GM12878 (cell line): Measurements from ENCODE around the gene CASP8AP2. TPM values are rescaled to one million over a fixed set of nuclear protein-coding genes. Genes with fewer than 3 reads are reported as not detected.

ENCODE experiments used
- ATAC-seq: fragments of 200-7000 bp; cut with Tn5 transposase; 3 replicates; pipeline ENCODE4 v1.9.1; 2020; ENCODE audit warnings: mild to moderate bottlenecking, moderate library complexity
- BruUV-seq: library from RNA; stranded (reverse); fragments of 400-500 nt; replicated peaks from 2 replicates; lab custom pipeline; 2021; lab: Mats Ljungman, UMichigan
- CTCF ChIA-PET: fragments of 300-600 bp; sonication (Branson Sonifier 250); formaldehyde crosslinking; extraction: SDS; loops from one replicate; lab custom pipeline; 2021; ENCODE audit warnings: inconsistent platforms; lab: Yijun Ruan, JAX
- POLR2A ChIA-PET: fragments of 350-600 bp; formaldehyde crosslinking; extraction: SDS; loops from one replicate; lab custom pipeline; 2021; ENCODE audit warnings: inconsistent platforms; lab: Charles Lee
- RAD21 ChIA-PET: fragments of 300-600 bp; sonication (Branson Sonifier 250); formaldehyde crosslinking; loops from one replicate; lab custom pipeline; 2023; ENCODE audit warnings: antibody characterized with exemption; ENCODE audit not compliant: unreplicated experiment; lab: Charles Lee
- SMC1A ChIA-PET: fragments of 300-600 bp; sonication (Branson Sonifier 250); formaldehyde crosslinking; loops from one replicate; lab custom pipeline; 2023; ENCODE audit not compliant: unreplicated experiment, uncharacterized antibody; lab: Charles Lee
- DNase-seq: peaks from one replicate; pipeline ENCODE4 v3.0.0-alpha.2; 2011; ENCODE audit warnings: low read depth, low spot score
- FAIRE-seq: peaks from 3 replicates; lab custom pipeline; 2011; peaks lifted over from hg19 to GRCh38; lab: Jason Lieb, UNC
- H2AFZ ChIP-seq: 2 replicates; pipeline ENCODE4 v1.6.0; 2011; ENCODE audit warnings: low read depth, low read length, control low read depth; ENCODE audit not compliant: control insufficient read depth
- H3K27ac ChIP-seq: 2 replicates; pipeline ENCODE4 v1.5.1; 2011; ENCODE audit warnings: control low read depth; ENCODE audit not compliant: control insufficient read depth, insufficient read depth
- H3K27me3 ChIP-seq, 2 experiments: replicated peaks in 1 of 2; 2 replicates each; pipeline versions ENCODE4 v1.6.0 to v1.6.1; 2011; ENCODE audit warnings: low read length in 1 of 2; ENCODE audit not compliant: control insufficient read depth in 2 of 2, insufficient read depth in 2 of 2
- H3K36me3 ChIP-seq, 2 experiments: 2 replicates each; pipeline ENCODE4 v1.5.1; 2011; ENCODE audit warnings: low read length in 1 of 2; ENCODE audit not compliant: control insufficient read depth in 2 of 2, insufficient read depth in 2 of 2
- H3K4me1 ChIP-seq: 2 replicates; pipeline ENCODE4 v1.6.1; 2011; ENCODE audit warnings: mild to moderate bottlenecking, low read length, moderate library complexity, mixed read lengths; ENCODE audit not compliant: control insufficient read depth, insufficient read depth
- H3K4me2 ChIP-seq: 2 replicates; pipeline ENCODE4 v1.6.0; 2011; ENCODE audit warnings: control low read depth; ENCODE audit not compliant: control insufficient read depth, insufficient read depth
- H3K4me3 ChIP-seq: fragments of 200-600 bp; sonication (generic); 2 replicates; pipeline ENCODE4 v1.5.1; 2016
- H3K79me2 ChIP-seq: 2 replicates; pipeline ENCODE4 v1.6.0; 2011; ENCODE audit warnings: low read length; ENCODE audit not compliant: control insufficient read depth, insufficient read depth
- H3K9ac ChIP-seq: 2 replicates; pipeline ENCODE4 v1.8.0; 2011; ENCODE audit warnings: low read length, control low read depth, mixed read lengths; ENCODE audit not compliant: control insufficient read depth, insufficient read depth
- H3K9me3 ChIP-seq: replicated peaks from 3 replicates; pipeline ENCODE4 v1.5.1; 2011; ENCODE audit warnings: mild to moderate bottlenecking, low read length; ENCODE audit not compliant: control insufficient read depth, insufficient read depth
- H4K20me1 ChIP-seq: 2 replicates; pipeline ENCODE4 v1.6.0; 2011; ENCODE audit not compliant: control insufficient read depth, insufficient read depth
- ETV6 ChIP-seq, 2 experiments: fragments of 450-650 bp in 1 of 2; IDR thresholded peaks in 1 of 2; conservative IDR thresholded peaks in 1 of 2; 2 replicates each; pipeline ENCODE4 v1.6.1; 2014; ENCODE audit warnings: antibody characterized with exemption in 1 of 2, borderline replicate concordance in 1 of 2, low read depth in 1 of 2, mild to moderate bottlenecking in 1 of 2, moderate library complexity in 1 of 2
- GABPA ChIP-seq: IDR thresholded peaks from 2 replicates; pipeline ENCODE4 v1.6.1; 2014; ENCODE audit warnings: antibody characterized with exemption, low read depth, mild to moderate bottlenecking, inconsistent platforms
- NR2C2 ChIP-seq: IDR thresholded peaks from 2 replicates; pipeline ENCODE4 v1.6.1; 2011; ENCODE audit warnings: borderline replicate concordance, low read depth; ENCODE audit not compliant: control insufficient read depth, insufficient read length
- RELA ChIP-seq: fragments of 450-650 bp; IDR thresholded peaks from 2 replicates; pipeline ENCODE4 v1.8.0; 2014; ENCODE audit warnings: borderline replicate concordance; ENCODE audit not compliant: partially characterized antibody
- RUNX3 ChIP-seq: IDR thresholded peaks from 2 replicates; pipeline ENCODE4 v1.6.1; 2012; ENCODE audit warnings: low read length, inconsistent platforms
- SPI1 ChIP-seq: IDR thresholded peaks from 2 replicates; pipeline ENCODE4 v1.6.1; 2011; ENCODE audit warnings: low read depth, mild to moderate bottlenecking, low read length, moderate library complexity, borderline replicate concordance; ENCODE audit not compliant: insufficient read depth
- USF2 ChIP-seq: IDR thresholded peaks from 2 replicates; pipeline ENCODE4 v1.6.1; 2011; ENCODE audit warnings: low read depth, low read length, improper control_type of control experiment, borderline replicate concordance
- YBX1 ChIP-seq: fragments of 450-650 bp; IDR thresholded peaks from 2 replicates; pipeline ENCODE4 v1.6.1; 2016; ENCODE audit warnings: antibody characterized with exemption
- WGBS: methylation state at CpG from one replicate; pipeline ENCODE4 v1.1.6; 2016; ENCODE audit warnings: low lambda C conversion rate; ENCODE audit not compliant: insufficient replicate concordance, insufficient coverage; ENCODE audit errors: missing lambda C conversion rate; 5-methylcytosine and 5-hydroxymethylcytosine counted together
- in situ Hi-C: fragments of 300-500 bp; cut with MboI; formaldehyde crosslinking; loops from 9 replicates; pipeline ENCODE4 v1.14.3; 2018; ENCODE audit warnings: mixed read lengths
- intact Hi-C: fragments of 100-400 bp; cut with micrococcal nuclease; formaldehyde crosslinking; loops from one replicate; pipeline ENCODE4 v1.14.2; 2022; ENCODE audit not compliant: unreplicated experiment
- polyA plus RNA-seq, 11 experiments: library from polyadenylated mRNA; depleted of rRNA in 4 of 11; unstranded in 6 of 11; stranded (reverse) in 5 of 11; fragments of >200 nt; fragmentation: Nextera tagmentation in 4 of 11; fragmentation: Illumina TruSeq in 1 of 11; extraction: Ambion mirVana in 4 of 11; extraction: Trizol in 1 of 11; gene quantifications; 1 replicate in 1 of 11; 2 replicates in 10 of 11; pipeline versions ENCODE4 v1.2.1 to v1.2.3, GENCODE V29; 2011 to 2016; ENCODE audit warnings: inconsistent platforms in 2 of 11, missing spikeins in 2 of 11, low read depth in 1 of 11
- total RNA-seq, 4 experiments: library from RNA; depleted of rRNA in 3 of 4; stranded (reverse); fragments of >200 nt in 3 of 4; fragmentation: Illumina TruSeq in 1 of 4; extraction: Trizol in 1 of 4; gene quantifications; 2 replicates each; pipeline versions ENCODE4 v1.2.1 to v1.2.3, GENCODE V29; 2013 to 2021

CASP8AP2 gene
- total and polyA plus RNA-seq, 10 of the 15 experiments (the other 5 are each of a cell fraction or from before 2014, with no cell fraction given) = 11.1 to 28.7 (median 17.1) TPM

GRCh38 chr6:89790403-89790802 lies 39.3 kb upstream of the CASP8AP2 start:
- FAIRE-seq = no peak
- WGBS = 94% methylated on average over 2 of the region's 2 CpGs
- Histone ChIP-seq H3K36me3 (peaks cover 7 to 28% of the 10 kb centered on the region in 2 experiments), H3K27ac (no peak overlapping the region), H3K4me2 (no peak overlapping the region), H3K9ac (no peak overlapping the region), H3K79me2 (no peaks in the 10 kb centered on the region; the same call in 1 of the 2 replicates), H4K20me1 (no peaks in the 10 kb centered on the region), H3K27me3 (no peaks in the 10 kb centered on the region), H3K9me3 (no peaks in the 10 kb centered on the region), H3K4me3 (no peak overlapping the region), H2AFZ (no peak overlapping the region), H3K4me1 (peaks cover 17% of the 10 kb centered on the region)
- SMC1A ChIA-PET = no interaction called here
- POLR2A ChIA-PET = no interaction called here
- intact Hi-C loops (no loop called here), in situ Hi-C loops (no loop called here)
- RAD21 ChIA-PET = no interaction called here
- no peak for DNase-seq
- no TSS peak for BruUV-seq
- ATAC-seq = no peak
- TF ChIP-seq RELA (no peak), USF2 (no peak), NR2C2 (no peak), GABPA (no peak), ETV6 (conservative IDR thresholded peaks at IDR 0.05 in 1 of 2, IDR thresholded peaks at IDR 0.05 in 1 of 2; ENCODE audit: borderline replicate concordance in 1 of 2, low read depth in 1 of 2) (no peak), RUNX3 (no peak), SPI1 (no peak), YBX1 (no peak)
- CTCF ChIA-PET = interaction anchor here (0.6 kb wide), 1 partner anchor 150 kb away, joined by 3 read pairs; no protein-coding TSS in a partner anchor
